CD4-positive, alpha-beta T cell treated with Interleukin-4 for 1 hour (primary cell): ENCODE data around the gene DFFA.
A peak's percentile ranks its signal among the peaks of the same experiment; 100 is the strongest.
"Not testable (repeated sequence)": the region's sequence is repeated elsewhere in the genome, so short reads cannot be mapped to it uniquely, and the experiment has no call there.

Experiments used
- DNase-seq, 2 donors: peaks; one replicate each; pipeline ENCODE4 v3.0.0-alpha.2; 2020 to 2022

Gene DFFA

GRCh38 chr1:10457462-10457861 is 14.9 kb downstream of the DFFA start:
- DNase-seq, result not testable (repeated sequence)

GRCh38 chr1:10456661-10457060 is 15.7 kb downstream of the DFFA start:
- DNase-seq, result no peak

GRCh38 chr1:10456048-10456447 is 16.3 kb downstream of the DFFA start:
- DNase-seq, result no peak

- DNase-seq, result no peak
Observed at GRCh38 chr1:10451287-10451686, 21.0 kb downstream of the DFFA start.

- no peak for DNase-seq
Observed at GRCh38 chr1:10450836-10451235, 21.5 kb downstream of the DFFA start.

GRCh38 chr1:10450156-10450814 is 22.0 kb downstream of the DFFA start:
- DNase-seq, result no peak

GRCh38 chr1:10449751-10450150 is 22.6 kb downstream of the DFFA start, which contains the start of gene CORT:
CORT (plus strand) TSS chr1:10450031; CDS start chr1:10450224, 193 bp downstream.
- DNase-seq, result no peak

- DNase-seq, result no peak
Observed at GRCh38 chr1:10446790-10447422, 25.4 kb downstream of the DFFA start.

- DNase-seq, result no peak
Observed at GRCh38 chr1:10444795-10445397, 27.4 kb downstream of the DFFA start.

GRCh38 chr1:10444248-10444647 is 28.1 kb downstream of the DFFA start:
- DNase-seq, result no peak

- no peak for DNase-seq
Observed at GRCh38 chr1:10440794-10441193, 31.5 kb downstream of the DFFA start.

GRCh38 chr1:10440305-10440704 is 32.0 kb downstream of the DFFA start:
- no peak for DNase-seq

- no peak for DNase-seq
Observed at GRCh38 chr1:10438677-10439163, 33.6 kb downstream of the DFFA start.

GRCh38 chr1:10437052-10437451 is 35.3 kb downstream of the DFFA start:
- no peak for DNase-seq

GRCh38 chr1:10434590-10434989 is 37.7 kb downstream of the DFFA start:
- no peak for DNase-seq

- no peak for DNase-seq
Observed at GRCh38 chr1:10433790-10434189, 38.5 kb downstream of the DFFA start.

GRCh38 chr1:10432910-10433700 is 39.2 kb downstream of the DFFA start:
- DNase-seq, result no peak

- no peak for DNase-seq
Observed at GRCh38 chr1:10431070-10431730, 41.1 kb downstream of the DFFA start.

GRCh38 chr1:10430216-10431069 is 41.9 kb downstream of the DFFA start, which contains the start of gene CENPS:
CENPS (plus strand) TSS chr1:10430433; CDS start chr1:10430518, 85 bp downstream.
- peak; percentile 82 to 91 for DNase-seq

- DNase-seq, result peak; percentile 19 to 36
Observed at GRCh38 chr1:10429868-10430215, 42.5 kb downstream of the DFFA start.

GRCh38 chr1:10428984-10429383 is 43.3 kb downstream of the DFFA start:
- DNase-seq, result no peak

GRCh38 chr1:10426535-10426848 is 45.8 kb downstream of the DFFA start:
- DNase-seq, result not testable (repeated sequence)
